PFSK-1 (cell line): ENCODE data around the gene SP2.
A peak's percentile ranks its signal among the peaks of the same experiment; 100 is the strongest.

ENCODE experiments used
- FOXP2 ChIP-seq: optimal IDR thresholded peaks from 2 replicates; pipeline ENCODE3; 2011; ENCODE audit warnings: borderline replicate concordance, control low read depth, inconsistent platforms; ENCODE audit not compliant: insufficient read depth; ENCODE audit errors: extremely low read length, extremely low read depth
- POLR2AphosphoS5 ChIP-seq: IDR thresholded peaks from 2 replicates; pipeline ENCODE4 v1.6.1; 2012; ENCODE audit warnings: low read depth, mild to moderate bottlenecking, control low read depth, low read length, moderate library complexity
- REST ChIP-seq, 2 experiments: IDR thresholded peaks; 2 replicates each; pipeline versions ENCODE4 v1.6.1 to v1.8.0; 2011 to 2012; ENCODE audit warnings: low read depth in 2 of 2, low read length in 2 of 2, control low read depth in 1 of 2, inconsistent platforms in 1 of 2, mild to moderate bottlenecking in 1 of 2, moderate library complexity in 1 of 2; ENCODE audit not compliant: insufficient read depth in 1 of 2
- SIN3A ChIP-seq: IDR thresholded peaks from 2 replicates; pipeline ENCODE4 v1.6.1; 2012; ENCODE audit warnings: mild to moderate bottlenecking, low read length, moderate library complexity, borderline replicate concordance; ENCODE audit not compliant: insufficient read depth
- TAF1 ChIP-seq: IDR thresholded peaks from 2 replicates; pipeline ENCODE4 v1.6.1; 2012; ENCODE audit warnings: low read length, control low read depth, borderline replicate concordance; ENCODE audit not compliant: insufficient read depth

Gene SP2

GRCh38 chr17:47969930-47970724 lies 74.1 kb downstream of the SP2 start:
- TF ChIP-seq SIN3A (no peak), TAF1 (no peak), POLR2AphosphoS5 (no peak), REST (IDR thresholded peaks at IDR 0.05; ENCODE audit: insufficient read depth in 1 of 2, low read depth in 2 of 2, low read length in 2 of 2) (no peak), FOXP2 (no peak)

GRCh38 chr17:47970725-47971499 lies 74.9 kb downstream of the SP2 start, which contains the start of gene CDK5RAP3:
CDK5RAP3 (plus strand) TSS chr17:47971113; CDS start chr17:47971147, 34 bp downstream.
- TF ChIP-seq TAF1 (peak; percentile 79), SIN3A (0 out of 2 replicates have a peak, but pooled peaks have one; percentile 9), POLR2AphosphoS5 (peak; percentile 70), FOXP2 (peak; percentile 74), REST (IDR thresholded peaks at IDR 0.05; ENCODE audit: insufficient read depth in 1 of 2, low read depth in 2 of 2, low read length in 2 of 2) (peak in 1 of 2 experiments; percentile 33; a peak in 1 of 4 replicates)

GRCh38 chr17:47973541-47973940 lies 77.5 kb downstream of the SP2 start:
- TF ChIP-seq REST (IDR thresholded peaks at IDR 0.05; ENCODE audit: insufficient read depth in 1 of 2, low read depth in 2 of 2, low read length in 2 of 2) = no peak
- no peak for TF ChIP-seq TAF1
- no peak for TF ChIP-seq SIN3A
- no peak for TF ChIP-seq POLR2AphosphoS5
- TF ChIP-seq FOXP2 = no peak

GRCh38 chr17:47975189-47975822 lies 79.3 kb downstream of the SP2 start:
- TF ChIP-seq TAF1 (no peak), REST (IDR thresholded peaks at IDR 0.05; ENCODE audit: insufficient read depth in 1 of 2, low read depth in 2 of 2, low read length in 2 of 2) (no peak), POLR2AphosphoS5 (no peak), SIN3A (no peak), FOXP2 (no peak)
